HG03095 (cell line): ENCODE data around the gene IL32.

Experiments used
- ATAC-seq: cut with Tn5 transposase; IDR thresholded peaks from one replicate; pipeline ENCODE4 v1.9.1; 2021; ENCODE audit warnings: moderate library complexity; ENCODE audit not compliant: unreplicated experiment

Gene IL32, protein sequence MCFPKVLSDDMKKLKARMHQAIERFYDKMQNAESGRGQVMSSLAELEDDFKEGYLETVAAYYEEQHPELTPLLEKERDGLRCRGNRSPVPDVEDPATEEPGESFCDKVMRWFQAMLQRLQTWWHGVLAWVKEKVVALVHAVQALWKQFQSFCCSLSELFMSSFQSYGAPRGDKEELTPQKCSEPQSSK

DNA sequence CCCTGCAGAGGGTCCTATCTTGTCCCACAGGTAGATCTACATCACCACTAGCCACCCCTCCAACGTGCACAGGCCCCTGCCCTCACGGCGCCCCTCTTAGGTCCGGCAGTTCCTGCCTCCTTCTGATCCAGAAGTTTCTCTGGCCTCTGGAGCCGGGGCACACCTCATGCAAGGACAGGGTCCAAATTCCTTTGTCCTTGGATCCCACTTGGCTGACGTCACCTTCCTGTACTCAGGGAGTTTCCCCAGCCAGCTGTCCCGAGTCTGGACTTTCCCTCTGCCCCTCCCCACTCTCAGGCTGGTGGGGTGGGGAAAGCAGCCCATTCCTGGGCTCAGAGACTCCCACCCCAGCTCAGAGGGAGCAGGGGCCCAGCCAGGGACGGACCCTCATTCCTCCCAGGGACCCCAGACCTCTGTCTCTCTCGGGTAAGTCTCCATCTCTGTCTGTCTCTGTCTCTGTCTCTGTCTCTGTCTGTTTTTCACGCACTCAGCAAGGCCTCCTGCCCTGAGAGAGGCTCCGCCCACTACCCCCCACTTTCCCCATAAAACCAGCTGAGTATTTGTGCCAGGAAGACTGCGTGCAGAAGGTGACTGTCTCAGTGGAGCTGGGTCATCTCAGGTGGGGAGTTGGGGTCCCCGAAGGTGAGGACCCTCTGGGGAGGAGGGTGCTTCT is at the start of gene IL32:
IL32 (plus strand) TSS at position 572 of the 673 bp plus-strand sequence. CDS start 172 bp downstream, outside the sequence.
- no peak for ATAC-seq

DNA sequence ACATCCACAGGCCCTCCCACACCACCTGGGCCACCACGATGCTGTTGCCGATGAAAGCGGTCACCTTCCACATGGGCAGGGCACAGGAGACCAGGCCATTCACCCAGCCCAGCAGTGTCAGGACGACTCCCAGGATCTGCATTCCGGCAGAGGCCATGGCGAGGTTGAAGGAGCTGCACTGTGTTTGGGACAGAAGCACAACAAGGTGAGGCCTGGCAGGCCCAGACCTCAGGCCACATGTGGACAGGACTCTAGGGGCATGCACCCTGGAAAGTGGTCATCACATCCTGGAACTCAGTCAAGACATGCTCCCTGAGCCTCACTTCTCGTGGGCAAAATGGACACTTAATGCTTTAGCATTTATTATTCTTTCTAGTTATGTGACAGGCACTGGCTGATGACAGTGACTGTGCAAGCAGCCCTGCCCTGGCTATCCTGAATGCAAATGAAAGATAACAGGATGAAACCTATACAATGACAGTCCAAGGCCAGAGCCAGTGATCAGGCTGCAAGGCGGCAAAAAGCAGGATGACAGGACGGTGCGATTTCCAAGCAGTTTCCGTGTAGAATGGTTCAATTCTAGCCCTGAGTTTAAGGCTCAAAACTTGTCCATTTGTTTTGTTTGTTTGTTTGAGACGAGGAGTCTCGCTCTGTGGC is 49.4 kb upstream of the IL32 start:
- no peak for ATAC-seq

DNA sequence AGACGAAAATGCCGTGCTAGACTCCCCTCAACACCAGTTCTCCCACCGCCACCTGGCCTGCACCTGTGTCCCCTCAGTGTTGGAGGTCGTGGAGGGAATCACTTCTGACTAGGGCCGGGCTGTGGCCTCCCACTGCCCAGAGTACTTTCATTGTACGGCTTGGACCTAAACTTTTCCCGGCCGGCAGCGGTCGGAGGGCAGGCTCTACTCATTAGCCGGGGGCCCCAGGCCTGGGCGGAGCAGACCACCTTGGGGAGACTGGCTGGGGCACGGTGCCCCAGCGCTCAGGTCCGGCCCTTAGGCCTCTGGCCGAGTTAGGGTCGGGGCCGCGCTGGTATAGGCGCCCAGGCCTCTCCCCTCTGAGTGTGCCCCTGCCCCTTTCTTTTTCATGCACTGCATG is 48.1 kb upstream of the IL32 start:
- no peak for ATAC-seq

DNA sequence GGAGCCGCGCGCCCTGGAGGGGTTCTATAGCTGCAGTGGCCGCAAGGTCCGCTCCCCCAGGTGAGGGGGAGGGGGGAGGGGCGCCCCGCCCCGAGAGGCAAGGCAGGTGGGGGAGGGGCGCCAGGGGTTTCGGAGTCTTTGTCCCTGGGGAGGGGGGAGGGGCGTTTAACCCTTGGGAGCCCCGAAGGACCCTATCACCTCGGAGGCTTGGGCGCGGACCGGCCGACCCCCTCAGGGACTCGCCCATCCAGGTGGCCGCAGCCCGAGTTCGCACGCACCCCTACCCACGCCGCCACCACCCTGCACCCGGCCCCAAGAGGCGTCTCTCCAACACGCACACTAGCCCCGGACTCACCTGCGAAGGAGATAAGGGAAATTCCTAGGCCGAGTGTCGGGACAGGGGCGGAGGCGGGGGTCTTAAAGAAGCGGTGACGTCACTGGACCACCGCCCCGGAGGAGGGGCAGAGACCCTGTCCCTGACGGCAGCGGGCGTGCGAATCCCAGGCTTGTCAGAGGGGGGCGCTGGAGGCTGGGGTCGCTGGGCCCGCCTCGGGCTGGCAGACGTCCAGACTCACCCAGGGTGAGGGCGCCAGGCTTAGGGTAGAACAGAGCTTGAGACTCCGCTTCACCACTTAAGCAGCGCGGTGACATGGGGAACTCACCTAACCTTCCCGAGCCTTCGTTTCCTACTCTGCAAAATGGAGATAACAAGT is 47.5 kb upstream of the IL32 start, which contains the start of gene CLDN6:
CLDN6 (minus strand) TSS at position 390 of the 713 bp plus-strand sequence. CDS start 2,162 bp downstream, outside the sequence.
- ATAC-seq, result no peak

DNA sequence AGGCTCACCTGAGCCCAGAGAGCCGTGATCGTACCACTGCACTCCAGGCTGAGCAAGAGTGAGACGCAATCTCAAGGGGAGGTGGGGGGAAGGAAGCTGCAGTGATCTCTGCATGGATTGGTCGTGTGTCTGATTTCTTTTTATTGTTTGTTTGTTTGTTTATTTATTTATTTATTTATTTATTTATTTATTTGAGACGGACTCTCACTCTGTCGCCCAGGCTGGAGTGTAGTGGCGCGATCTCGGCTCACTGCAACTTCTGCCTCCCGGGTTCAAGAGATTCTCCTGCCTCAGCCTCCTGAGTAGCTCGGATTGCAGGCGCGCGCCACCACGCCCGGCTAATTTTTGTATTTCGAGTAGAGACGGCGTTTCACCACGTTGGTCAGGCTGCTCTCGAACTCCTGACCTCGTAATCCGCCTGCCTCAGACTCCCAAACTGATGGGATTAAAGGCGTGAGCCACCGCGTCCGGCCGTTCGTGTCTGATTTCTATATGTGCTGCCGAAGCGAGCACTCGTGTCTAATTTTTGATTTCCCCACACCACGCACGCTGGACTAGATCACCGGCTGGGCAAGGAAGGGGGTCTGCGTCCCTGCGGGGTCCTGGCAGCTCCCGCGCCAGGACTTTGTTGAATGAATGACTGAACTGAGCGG is 45.7 kb upstream of the IL32 start:
- no peak for ATAC-seq

DNA sequence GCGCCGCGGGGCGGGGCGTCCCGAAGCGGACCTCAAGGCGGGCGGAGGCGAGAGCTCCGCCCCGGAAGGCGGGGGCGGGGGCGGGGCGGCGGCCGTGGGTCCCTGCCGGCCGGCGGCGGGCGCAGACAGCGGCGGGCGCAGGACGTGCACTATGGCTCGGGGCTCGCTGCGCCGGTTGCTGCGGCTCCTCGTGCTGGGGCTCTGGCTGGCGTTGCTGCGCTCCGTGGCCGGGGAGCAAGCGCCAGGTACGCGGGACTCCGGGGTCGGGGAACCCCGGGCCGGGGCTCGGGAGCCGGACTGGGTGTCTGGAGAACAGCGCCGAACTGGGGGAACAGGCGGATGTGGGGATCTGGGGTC is 45.2 kb upstream of the IL32 start, which contains the start of gene TNFRSF12A:
TNFRSF12A (plus strand) TSS at position 122 of the 357 bp plus-strand sequence; CDS start at position 152, 30 bp downstream.
- no peak for ATAC-seq

DNA sequence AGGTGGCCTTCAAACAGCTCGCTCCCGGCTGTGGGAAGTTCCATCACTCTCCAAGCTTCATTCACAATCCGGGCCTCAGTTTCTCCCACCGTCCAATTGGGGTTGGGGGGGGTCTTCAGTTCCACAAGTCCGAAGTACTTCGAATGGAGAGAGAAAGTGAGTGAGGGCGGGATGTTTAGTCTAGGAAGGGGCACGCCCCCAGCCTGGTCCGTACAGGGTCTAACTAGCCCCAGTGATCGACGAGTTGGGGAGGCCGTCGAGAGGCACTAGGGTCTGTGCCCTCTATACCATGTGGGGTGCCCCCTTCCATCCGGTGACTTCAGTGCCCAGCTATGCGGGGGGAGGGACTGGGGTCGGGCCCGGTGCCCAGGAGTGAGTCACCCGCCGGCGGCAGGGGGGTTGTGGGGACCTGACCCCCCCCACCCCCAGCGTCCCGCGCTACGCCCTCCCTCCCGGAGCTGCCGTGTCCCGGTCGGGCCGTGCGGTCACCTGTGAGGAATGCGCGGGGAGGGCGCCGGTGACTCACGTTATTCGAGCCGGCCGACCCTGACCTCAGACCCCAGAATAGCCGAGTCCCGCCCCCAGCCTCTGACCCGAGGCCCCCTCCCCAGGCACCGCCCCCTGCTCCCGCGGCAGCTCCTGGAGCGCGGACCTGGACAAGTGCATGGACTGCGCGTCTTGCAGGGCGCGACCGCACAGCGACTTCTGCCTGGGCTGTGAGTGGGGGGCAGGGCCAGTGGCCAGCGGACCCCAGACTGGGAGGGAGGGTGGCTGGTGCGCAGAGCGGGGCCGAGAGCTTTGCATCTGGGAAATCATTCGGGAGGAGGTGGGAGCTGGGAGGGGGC is 44.6 kb upstream of the IL32 start:
- ATAC-seq, result no peak

DNA sequence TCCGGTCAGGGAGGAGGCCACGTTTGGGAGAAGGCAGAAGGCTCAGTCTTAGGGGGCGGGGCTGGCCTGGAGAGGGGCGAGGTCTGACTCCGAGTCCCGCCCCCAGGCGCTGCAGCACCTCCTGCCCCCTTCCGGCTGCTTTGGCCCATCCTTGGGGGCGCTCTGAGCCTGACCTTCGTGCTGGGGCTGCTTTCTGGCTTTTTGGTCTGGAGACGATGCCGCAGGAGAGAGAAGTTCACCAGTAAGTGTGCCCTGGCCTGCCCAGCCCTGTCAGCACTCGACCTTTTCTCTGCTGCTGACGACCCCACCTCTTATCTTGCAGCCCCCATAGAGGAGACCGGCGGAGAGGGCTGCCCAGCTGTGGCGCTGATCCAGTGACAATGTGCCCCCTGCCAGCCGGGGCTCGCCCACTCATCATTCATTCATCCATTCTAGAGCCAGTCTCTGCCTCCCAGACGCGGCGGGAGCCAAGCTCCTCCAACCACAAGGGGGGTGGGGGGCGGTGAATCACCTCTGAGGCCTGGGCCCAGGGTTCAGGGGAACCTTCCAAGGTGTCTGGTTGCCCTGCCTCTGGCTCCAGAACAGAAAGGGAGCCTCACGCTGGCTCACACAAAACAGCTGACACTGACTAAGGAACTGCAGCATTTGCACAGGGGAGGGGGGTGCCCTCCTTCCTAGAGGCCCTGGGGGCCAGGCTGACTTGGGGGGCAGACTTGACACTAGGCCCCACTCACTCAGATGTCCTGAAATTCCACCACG is 43.8 kb upstream of the IL32 start:
- no peak for ATAC-seq

DNA sequence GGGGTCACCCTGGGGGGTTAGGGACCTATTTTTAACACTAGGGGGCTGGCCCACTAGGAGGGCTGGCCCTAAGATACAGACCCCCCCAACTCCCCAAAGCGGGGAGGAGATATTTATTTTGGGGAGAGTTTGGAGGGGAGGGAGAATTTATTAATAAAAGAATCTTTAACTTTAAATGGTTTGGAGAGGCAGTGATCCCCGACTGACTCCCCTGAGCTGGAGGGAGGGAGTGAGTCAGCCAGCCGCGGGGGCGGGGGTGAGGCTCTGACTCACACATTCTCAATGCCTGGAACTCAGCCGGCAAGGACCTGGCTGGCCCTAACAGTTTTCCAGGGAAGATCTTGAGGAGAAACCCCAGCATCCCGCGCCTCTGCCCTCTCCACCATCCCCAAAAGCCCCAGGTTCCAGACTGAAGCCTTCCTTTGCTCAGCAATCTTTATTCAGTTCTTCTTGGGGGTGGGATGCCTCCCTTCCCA is 43.2 kb upstream of the IL32 start:
- no peak for ATAC-seq

DNA sequence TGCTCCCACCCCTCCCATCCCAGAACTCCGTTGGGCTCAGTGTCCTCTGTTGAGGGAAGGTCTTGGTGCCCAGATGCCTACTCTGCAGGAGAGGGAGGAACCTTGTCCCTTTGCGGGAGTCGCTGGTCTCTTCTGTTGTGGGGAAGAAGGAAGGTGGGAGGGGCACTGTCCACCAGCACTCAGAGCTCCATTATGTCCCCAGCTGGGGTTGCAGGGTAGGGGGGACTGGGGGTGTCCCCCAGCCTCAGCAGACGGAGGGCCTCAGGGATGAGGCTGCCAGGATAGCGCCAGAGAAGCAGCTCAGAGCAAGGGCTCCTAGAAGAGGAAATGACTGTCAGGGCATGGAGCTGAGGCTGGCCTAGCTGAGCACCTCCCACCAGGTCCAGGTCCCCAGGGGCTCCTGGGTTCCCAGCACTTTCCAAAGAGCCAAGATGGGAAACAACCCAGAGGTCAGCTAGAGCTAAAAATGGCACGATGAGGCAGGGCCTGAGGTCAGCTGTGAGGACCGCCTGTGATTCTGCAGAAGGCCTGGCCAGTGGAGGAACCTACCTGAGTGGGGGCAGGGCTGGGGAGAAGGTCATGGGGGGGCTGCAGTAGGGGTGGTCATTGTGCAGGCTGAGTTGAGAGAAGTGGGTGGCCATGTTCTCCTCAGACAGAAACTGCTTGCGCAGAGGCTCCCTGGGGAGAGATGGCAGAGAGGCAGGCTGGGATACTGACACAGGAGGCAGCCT is 42.6 kb upstream of the IL32 start:
- ATAC-seq, result no peak

DNA sequence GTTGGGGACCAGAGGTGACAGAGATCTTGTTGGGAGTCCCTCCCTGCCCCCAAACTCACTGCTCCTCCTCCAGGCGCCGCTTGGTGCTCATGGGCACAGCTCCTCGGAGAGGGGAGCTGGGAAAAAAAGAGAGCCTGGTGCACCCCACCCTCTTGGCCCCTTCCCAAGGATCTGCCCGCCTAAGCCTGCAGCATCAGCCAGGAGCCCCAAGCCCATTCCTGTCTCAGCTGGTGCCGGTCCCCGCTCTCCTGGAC is 42.1 kb upstream of the IL32 start:
- ATAC-seq, result no peak

DNA sequence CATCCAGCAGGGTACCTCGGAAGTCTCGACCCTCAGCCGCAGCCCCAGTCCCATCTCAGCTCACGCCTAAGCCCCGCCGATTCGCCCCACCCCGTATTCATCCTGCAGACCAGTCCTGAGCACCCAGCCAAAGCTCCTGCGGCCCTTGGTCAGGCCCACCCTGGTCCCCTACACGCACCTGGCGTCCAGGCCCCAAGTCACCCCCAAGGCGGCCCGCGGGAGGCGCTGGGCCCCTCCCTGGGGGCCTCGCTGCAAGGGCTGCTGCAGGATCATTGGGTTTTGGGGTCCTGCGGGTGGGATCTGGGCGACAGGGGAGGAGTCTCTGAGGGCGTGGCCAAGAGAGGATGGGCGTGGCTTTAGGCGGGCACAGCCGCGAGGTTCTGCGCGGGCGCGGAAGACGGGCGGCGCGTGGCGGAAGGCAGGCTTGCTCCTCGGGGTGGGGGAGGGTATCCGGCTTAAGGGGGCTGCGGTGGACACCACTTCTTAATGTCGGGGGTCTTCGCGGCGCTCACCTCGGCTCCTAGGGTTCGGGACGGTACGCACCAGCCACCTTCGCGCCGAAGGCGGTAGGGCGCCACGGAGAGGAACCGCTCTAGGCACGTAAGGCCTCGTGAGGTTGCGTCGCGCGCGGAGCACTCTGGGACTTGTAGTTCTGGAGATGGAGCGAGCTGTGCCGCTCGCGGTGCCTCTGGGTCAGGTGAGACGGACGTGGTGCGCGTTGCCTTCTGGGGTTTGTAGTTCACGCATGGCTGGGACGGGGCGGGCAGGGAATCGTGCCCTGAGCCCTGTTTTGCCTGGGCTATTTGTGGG is 41.6 kb upstream of the IL32 start, which contains the start of the genes HCFC1R1 and THOC6:
HCFC1R1 (minus strand) TSS at position 274 of the 810 bp plus-strand sequence; CDS start at position 273, 1 bp downstream.
THOC6 (plus strand) TSS at position 367 of the 810 bp plus-strand sequence; CDS start at position 659, 292 bp downstream.
- ATAC-seq, result peak; percentile 63

DNA sequence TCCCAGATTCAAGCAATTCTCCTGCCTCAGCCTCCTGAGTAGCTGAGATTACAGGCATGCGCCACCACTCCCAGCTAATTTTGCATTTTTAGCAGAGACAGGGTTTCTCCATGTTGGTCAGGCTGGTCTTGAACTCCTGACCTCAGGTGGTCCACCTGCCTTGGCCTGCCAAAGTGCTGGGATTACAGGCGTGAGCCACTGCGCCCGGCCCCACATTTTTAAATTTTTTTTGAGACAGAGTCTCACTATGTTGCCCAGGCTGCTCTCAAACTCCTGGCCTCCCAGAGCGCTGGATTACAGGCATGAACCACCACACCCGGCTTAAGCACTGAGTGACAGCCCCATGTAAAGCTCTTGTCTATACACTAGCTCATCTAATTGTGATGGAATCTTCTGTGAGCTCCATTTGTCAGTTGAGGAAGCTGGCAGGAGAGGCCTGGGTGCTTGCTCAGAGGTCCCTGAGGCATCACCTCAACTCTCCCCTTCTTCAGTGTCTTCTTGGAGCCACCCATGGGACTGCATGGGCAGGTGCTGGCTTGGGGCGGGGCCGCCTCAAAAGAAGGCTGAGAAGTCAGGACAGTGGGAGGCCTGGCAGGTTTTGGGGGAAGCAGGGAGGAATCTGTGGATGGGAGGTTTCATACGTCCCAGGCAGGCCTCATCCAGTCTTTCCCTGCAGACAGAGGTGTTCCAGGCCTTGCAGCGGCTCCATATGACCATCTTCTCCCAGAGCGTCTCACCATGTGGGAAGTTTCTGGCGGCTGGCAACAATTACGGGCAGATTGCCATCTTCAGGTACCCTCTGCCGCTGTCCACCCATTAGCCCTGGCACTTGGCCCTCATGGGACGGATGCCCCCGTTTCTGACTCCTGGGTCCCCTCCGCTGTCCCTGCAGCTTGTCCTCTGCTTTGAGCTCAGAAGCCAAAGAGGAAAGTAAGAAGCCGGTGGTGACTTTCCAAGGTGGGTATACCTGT is 40.1 kb upstream of the IL32 start:
- ATAC-seq, result no peak

DNA sequence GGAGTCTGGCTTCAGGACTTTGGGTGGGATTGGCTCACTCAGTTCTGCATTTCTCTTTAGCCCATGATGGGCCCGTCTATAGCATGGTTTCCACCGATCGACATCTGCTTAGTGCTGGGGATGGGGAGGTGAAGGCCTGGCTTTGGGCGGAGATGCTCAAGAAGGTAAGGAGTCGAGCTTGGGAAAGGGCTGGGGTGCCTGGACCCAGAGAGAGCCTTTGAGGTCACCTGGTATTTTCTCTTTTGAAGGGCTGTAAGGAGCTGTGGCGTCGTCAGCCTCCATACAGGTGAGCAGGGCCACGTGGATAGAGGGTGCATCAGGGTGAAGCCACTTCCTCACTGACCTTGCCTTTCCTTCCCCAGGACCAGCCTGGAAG is 39.4 kb upstream of the IL32 start:
- no peak for ATAC-seq

DNA sequence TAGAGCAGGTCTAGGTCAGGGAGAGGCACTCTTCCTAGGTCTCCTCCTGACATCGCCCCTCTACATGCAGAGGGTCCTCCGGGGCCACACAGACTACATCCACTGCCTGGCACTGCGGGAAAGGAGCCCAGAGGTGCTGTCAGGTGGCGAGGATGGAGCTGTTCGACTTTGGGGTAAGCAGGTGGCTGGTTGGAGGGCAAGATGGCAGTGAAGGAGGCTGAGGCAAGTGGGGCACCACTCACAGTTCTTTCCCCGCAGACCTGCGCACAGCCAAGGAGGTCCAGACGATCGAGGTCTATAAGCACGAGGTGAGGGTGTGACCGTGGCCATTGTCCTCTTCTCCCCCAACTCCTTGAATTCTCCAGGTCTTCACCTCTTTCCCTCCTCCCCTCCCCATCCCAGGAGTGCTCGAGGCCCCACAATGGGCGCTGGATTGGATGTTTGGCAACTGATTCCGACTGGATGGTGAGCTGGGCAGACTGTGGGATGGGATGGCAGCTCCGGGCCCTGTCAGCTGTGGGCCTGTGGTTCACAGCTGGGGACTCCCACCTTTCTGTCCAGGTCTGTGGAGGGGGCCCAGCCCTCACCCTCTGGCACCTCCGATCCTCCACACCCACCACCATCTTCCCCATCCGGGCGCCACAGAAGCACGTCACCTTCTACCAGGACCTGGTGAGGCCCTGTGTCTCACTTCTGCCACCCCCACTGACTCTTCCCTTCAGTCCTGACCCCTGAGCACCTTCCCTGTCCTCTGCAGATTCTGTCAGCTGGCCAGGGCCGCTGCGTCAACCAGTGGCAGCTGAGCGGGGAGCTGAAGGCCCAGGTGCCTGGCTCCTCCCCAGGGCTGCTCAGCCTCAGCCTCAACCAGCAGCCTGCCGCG is 38.6 kb upstream of the IL32 start:
- no peak for ATAC-seq

DNA sequence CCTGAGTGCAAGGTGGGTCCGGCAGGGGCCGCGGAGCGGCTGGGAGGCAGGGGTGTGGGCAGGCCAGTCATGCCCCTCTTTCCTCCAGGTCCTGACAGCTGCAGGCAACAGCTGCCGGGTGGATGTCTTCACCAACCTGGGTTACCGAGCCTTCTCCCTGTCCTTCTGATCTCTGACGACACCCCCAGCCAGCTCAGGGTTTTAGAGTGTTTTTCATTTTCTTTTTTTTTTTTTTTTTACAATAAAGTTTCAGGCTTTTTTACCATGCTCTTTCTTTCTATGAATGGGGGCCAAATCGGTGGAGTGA is 38.0 kb upstream of the IL32 start:
- no peak for ATAC-seq
